ENCODE measurements around the gene PAPPA. TPM values are rescaled to one million over a fixed set of nuclear protein-coding genes. Genes with fewer than 3 reads are reported as not detected.

PAPPA gene
- total RNA-seq, 1 donor from 2014 or later = 0.69 TPM

GRCh38 chr9:116316246-116316645 is 162.7 kb downstream of the PAPPA start:
- H3K36me3 ChIP-seq = no peaks in the 10 kb centered on the region
- peak overlapping the region; percentile 80 for H3K27ac ChIP-seq (replicated peaks)
- peaks cover 34% of the 10 kb centered on the region for H3K4me1 ChIP-seq
- no peak overlapping the region for H3K4me3 ChIP-seq
- no peaks in the 10 kb centered on the region for H3K9me3 ChIP-seq (replicated peaks)
- no peaks in the 10 kb centered on the region for H3K27me3 ChIP-seq (ENCODE audit: low read depth)
- TF ChIP-seq, protein P1, sequence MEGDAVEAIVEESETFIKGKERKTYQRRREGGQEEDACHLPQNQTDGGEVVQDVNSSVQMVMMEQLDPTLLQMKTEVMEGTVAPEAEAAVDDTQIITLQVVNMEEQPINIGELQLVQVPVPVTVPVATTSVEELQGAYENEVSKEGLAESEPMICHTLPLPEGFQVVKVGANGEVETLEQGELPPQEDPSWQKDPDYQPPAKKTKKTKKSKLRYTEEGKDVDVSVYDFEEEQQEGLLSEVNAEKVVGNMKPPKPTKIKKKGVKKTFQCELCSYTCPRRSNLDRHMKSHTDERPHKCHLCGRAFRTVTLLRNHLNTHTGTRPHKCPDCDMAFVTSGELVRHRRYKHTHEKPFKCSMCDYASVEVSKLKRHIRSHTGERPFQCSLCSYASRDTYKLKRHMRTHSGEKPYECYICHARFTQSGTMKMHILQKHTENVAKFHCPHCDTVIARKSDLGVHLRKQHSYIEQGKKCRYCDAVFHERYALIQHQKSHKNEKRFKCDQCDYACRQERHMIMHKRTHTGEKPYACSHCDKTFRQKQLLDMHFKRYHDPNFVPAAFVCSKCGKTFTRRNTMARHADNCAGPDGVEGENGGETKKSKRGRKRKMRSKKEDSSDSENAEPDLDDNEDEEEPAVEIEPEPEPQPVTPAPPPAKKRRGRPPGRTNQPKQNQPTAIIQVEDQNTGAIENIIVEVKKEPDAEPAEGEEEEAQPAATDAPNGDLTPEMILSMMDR (IDR thresholded peaks at IDR 0.05; ENCODE audit: borderline replicate concordance) = no peak
- DNase-seq = no peak
- intact Hi-C loops (cut with micrococcal nuclease) = no loop called here

DNA sequence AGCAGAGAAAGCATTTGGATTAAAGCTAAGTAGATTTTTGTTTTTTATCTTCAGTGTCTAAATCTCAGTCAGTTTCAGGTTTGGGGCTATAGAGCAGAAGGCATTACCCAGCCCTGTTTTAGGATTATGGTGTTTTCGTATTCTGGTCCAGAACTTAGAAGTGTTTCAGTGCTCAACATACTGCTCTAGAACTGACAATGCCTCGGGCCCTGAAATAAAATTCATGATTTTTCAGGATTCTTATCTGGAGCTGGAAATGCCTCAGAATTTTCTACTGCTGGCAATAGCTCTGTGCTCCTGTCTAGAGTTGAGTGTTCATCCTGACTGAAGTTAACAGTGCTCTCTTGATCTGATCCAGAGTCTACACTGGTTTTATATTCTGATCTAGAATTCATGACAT is 163.9 kb downstream of the PAPPA start:
- TF ChIP-seq, protein P1 (IDR thresholded peaks at IDR 0.05; ENCODE audit: borderline replicate concordance) = no peak
- DNase-seq = no peak
- intact Hi-C loops (cut with micrococcal nuclease) = no loop called here
- peak overlapping the region; percentile 80 for H3K27ac ChIP-seq (replicated peaks)
- H3K27me3 ChIP-seq (ENCODE audit: low read depth) = no peaks in the 10 kb centered on the region
- no peak overlapping the region for H3K4me3 ChIP-seq
- H3K9me3 ChIP-seq (replicated peaks) = no peaks in the 10 kb centered on the region
- H3K36me3 ChIP-seq = no peaks in the 10 kb centered on the region
- H3K4me1 ChIP-seq = peaks cover 42% of the 10 kb centered on the region

- peak overlapping the region; percentile 80 for H3K27ac ChIP-seq (replicated peaks)
- H3K4me3 ChIP-seq = no peak overlapping the region
- TF ChIP-seq, protein P1 (IDR thresholded peaks at IDR 0.05; ENCODE audit: borderline replicate concordance) = no peak
- peaks cover 53% of the 10 kb centered on the region for H3K4me1 ChIP-seq
- no peaks in the 10 kb centered on the region for H3K27me3 ChIP-seq (ENCODE audit: low read depth)
- intact Hi-C loops (cut with micrococcal nuclease) = no loop called here
- H3K36me3 ChIP-seq = no peaks in the 10 kb centered on the region
- peak; percentile 73 for DNase-seq
- no peaks in the 10 kb centered on the region for H3K9me3 ChIP-seq (replicated peaks)
Measured at GRCh38 chr9:116318468-116319374, 165.1 kb downstream of the PAPPA start.

DNA sequence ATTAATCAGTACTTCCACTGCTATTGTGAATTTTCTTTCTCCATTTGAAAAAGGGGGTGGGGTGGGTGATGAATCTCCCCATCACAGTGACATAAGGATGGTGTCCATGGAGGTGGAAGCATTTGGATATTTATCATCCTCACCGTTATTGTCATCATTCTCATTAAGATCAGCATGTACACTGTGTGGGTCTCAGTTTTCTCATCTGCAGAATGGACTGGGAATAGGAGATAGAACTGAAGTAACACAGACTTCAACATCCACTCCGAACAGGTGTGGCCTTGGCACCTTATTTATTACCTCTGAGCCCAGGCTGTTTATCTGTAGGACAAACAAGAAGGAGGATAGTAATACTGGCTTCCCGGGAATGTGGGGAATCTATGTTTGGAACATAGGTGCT is 165.9 kb downstream of the PAPPA start:
- intact Hi-C loops (cut with micrococcal nuclease) = no loop called here
- no peak for DNase-seq
- peaks cover 59% of the 10 kb centered on the region for H3K4me1 ChIP-seq
- no peaks in the 10 kb centered on the region for H3K9me3 ChIP-seq (replicated peaks)
- H3K27me3 ChIP-seq (ENCODE audit: low read depth) = no peaks in the 10 kb centered on the region
- H3K4me3 ChIP-seq = no peak overlapping the region
- TF ChIP-seq, protein P1 (IDR thresholded peaks at IDR 0.05; ENCODE audit: borderline replicate concordance) = no peak
- peak overlapping the region; percentile 80 for H3K27ac ChIP-seq (replicated peaks)
- H3K36me3 ChIP-seq = no peaks in the 10 kb centered on the region

- Histone ChIP-seq H3K27ac (replicated peaks) (peak overlapping the region; percentile 80), H3K4me1 (peaks cover 59% of the 10 kb centered on the region), H3K4me3 (no peak overlapping the region), H3K27me3 (ENCODE audit: low read depth) (no peaks in the 10 kb centered on the region), H3K9me3 (replicated peaks) (no peaks in the 10 kb centered on the region), H3K36me3 (no peaks in the 10 kb centered on the region)
- TF ChIP-seq, protein P1 (IDR thresholded peaks at IDR 0.05; ENCODE audit: borderline replicate concordance) = no peak
- intact Hi-C loops (cut with micrococcal nuclease) = no loop called here
- peak; percentile 26 for DNase-seq
Measured at GRCh38 chr9:116320290-116320689, 166.7 kb downstream of the PAPPA start.

Measured in left ventricle myocardium inferior (tissue), 1 donor.